PC-3 (cell line): Measurements from ENCODE around the gene TMEM132D. TPM values are rescaled to one million over a fixed set of nuclear protein-coding genes. Genes with fewer than 3 reads are reported as not detected.

ENCODE experiments used
- ATAC-seq: fragments of 200-7000 bp; cut with Tn5 transposase; 2 replicates; pipeline ENCODE4 v1.9.1; 2020; ENCODE audit warnings: mild to moderate bottlenecking, moderate library complexity
- BruUV-seq: library from RNA; stranded (reverse); fragments of 400-500 nt; replicated peaks from 2 replicates; lab custom pipeline; 2021; lab: Mats Ljungman, UMichigan
- CTCF ChIA-PET: fragments of 300-600 bp; sonication (Branson Sonifier 250); formaldehyde crosslinking; loops from one replicate; lab custom pipeline; 2022; ENCODE audit warnings: antibody characterized with exemption; lab: Charles Lee
- POLR2A ChIA-PET: fragments of 300-600 bp; sonication (Branson Sonifier 250); formaldehyde crosslinking; loops from one replicate; lab custom pipeline; 2022; ENCODE audit warnings: antibody characterized with exemption; ENCODE audit not compliant: unreplicated experiment; lab: Charles Lee
- DNase-seq: peaks from one replicate; pipeline ENCODE4 v3.0.0-alpha.2; 2015
- H2AFZ ChIP-seq: fragments of 300-600 bp; sonication (generic); 2 replicates; pipeline ENCODE4 v1.6.0; 2016; ENCODE audit warnings: antibody characterized with exemption, low read length
- H3F3A ChIP-seq: fragments of 300-600 bp; sonication (generic); one replicate; pipeline ENCODE4 v1.6.0; 2017; ENCODE audit warnings: antibody characterized with exemption, low read length, control low read depth, mild to moderate bottlenecking; ENCODE audit not compliant: unreplicated experiment
- H3K27ac ChIP-seq: fragments of 300-600 bp; sonication (generic); 2 replicates; pipeline ENCODE4 v1.5.1; 2016; ENCODE audit warnings: mild to moderate bottlenecking, low read length
- H3K27me3 ChIP-seq: fragments of 300-600 bp; sonication (generic); 2 replicates; pipeline ENCODE4 v1.6.1; 2016; ENCODE audit warnings: low read length, mixed read lengths
- H3K36me3 ChIP-seq: fragments of 300-600 bp; sonication (generic); 2 replicates; pipeline ENCODE4 v1.6.1; 2016; ENCODE audit warnings: low read depth, mixed run types, low read length, mixed read lengths
- H3K4me1 ChIP-seq: fragments of 300-600 bp; sonication (generic); 2 replicates; pipeline ENCODE4 v1.5.1; 2016; ENCODE audit warnings: low read length; ENCODE audit not compliant: insufficient read depth
- H3K4me2 ChIP-seq: fragments of 300-600 bp; sonication (generic); 2 replicates; pipeline ENCODE4 v1.6.0; 2016; ENCODE audit warnings: low read length
- H3K4me3 ChIP-seq: fragments of 300-600 bp; sonication (generic); 2 replicates; pipeline ENCODE4 v1.5.1; 2016; ENCODE audit warnings: mild to moderate bottlenecking, low read length, mixed read lengths
- H3K79me2 ChIP-seq: fragments of 300-600 bp; sonication (generic); 2 replicates; pipeline ENCODE4 v1.6.1; 2017; ENCODE audit warnings: low read length, mixed read lengths
- H3K9ac ChIP-seq: fragments of 300-600 bp; sonication (generic); 2 replicates; pipeline ENCODE4 v1.6.0; 2016; ENCODE audit warnings: mild to moderate bottlenecking, low read length
- H3K9me2 ChIP-seq: fragments of 300-600 bp; sonication (generic); replicated peaks from 2 replicates; pipeline ENCODE4 v1.6.1; 2016; ENCODE audit warnings: mixed run types, low read length, mixed read lengths
- H3K9me3 ChIP-seq: fragments of 300-600 bp; sonication (generic); 2 replicates; pipeline ENCODE4 v1.6.1; 2016; ENCODE audit warnings: low read length, mixed read lengths
- H4K20me1 ChIP-seq: fragments of 300-600 bp; sonication (generic); 2 replicates; pipeline ENCODE4 v1.6.1; 2016; ENCODE audit warnings: low read length, mixed read lengths
- EZH2 ChIP-seq: fragments of 300-600 bp; sonication (generic); IDR thresholded peaks from one replicate; pipeline ENCODE4 v1.6.1; 2017; ENCODE audit warnings: antibody characterized with exemption, mild to moderate bottlenecking, low read length; ENCODE audit not compliant: unreplicated experiment
- EZH2phosphoT487 ChIP-seq: fragments of 300-600 bp; sonication (generic); IDR thresholded peaks from 2 replicates; pipeline ENCODE4 v1.6.1; 2018; ENCODE audit warnings: mild to moderate bottlenecking, antibody characterized with exemption, low read length, borderline replicate concordance
- intact Hi-C: fragments of 100-400 bp; cut with micrococcal nuclease; formaldehyde crosslinking; loops from 2 replicates; pipeline ENCODE4 v1.9.0; 2023
- total RNA-seq: library from RNA; depleted of rRNA; stranded (reverse); fragments of >200 nt; gene quantifications from 2 replicates; pipeline ENCODE4 v1.2.3, GENCODE V29; 2014
- TF ChIP-seq, protein P1 (sequence below): fragments of 300-600 bp; sonication (generic); conservative IDR thresholded peaks from 2 replicates; pipeline ENCODE4 v1.5.1; 2017; ENCODE audit warnings: antibody characterized with exemption, low read depth, mild to moderate bottlenecking, low read length

TMEM132D gene
- total RNA-seq, 1 experiment from 2014 or later: not detected

DNA sequence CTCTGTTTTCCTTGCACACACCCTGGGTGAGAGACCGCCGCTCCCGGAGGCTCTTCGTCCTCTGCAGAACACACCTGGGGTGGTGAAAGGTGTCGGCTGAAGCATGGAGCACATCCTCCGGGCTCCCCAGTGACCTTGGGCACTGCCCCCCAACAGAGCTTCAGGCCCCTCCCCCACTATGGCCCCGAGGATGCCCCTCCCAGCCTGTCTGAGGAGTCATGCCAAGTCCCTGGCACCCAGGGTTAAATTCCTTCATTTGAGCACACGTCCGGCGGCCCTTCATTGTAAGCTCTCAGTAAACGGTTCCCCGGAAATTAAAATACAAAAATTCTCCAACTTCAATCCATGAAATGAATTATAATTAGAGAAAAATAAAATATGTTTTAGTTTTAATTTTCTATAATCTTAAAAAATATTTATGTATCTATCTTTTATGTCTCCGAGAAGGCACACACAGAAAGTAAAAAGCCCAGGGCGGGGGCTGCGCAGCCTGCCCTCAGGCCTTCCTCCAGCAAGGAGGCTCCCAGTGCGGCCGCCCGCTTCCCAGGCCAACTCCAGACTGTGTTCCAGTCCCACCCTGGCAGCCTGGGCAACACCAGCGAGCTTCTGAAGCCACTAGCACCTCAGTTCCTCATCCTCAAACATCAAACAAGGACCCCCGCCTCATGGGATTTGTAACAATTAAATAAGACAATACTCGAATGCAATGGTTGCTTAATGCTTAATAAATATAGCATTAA is 63.5 kb downstream of the TMEM132D start:
- Histone ChIP-seq H3K27ac (no peak overlapping the region), H3K79me2 (no peaks in the 10 kb centered on the region), H3K9ac (no peak overlapping the region), H3K36me3 (no peaks in the 10 kb centered on the region), H3K4me3 (no peak overlapping the region), H3K4me1 (no peaks in the 10 kb centered on the region), H4K20me1 (no peaks in the 10 kb centered on the region), H3K27me3 (peaks cover 77% of the 10 kb centered on the region), H3K4me2 (no peak overlapping the region), H3K9me2 (no peaks in the 10 kb centered on the region), H2AFZ (no peak overlapping the region), H3F3A (no peaks in the 10 kb centered on the region), H3K9me3 (no peaks in the 10 kb centered on the region)
- ChIA-PET POLR2A (no interaction called here), CTCF (no interaction called here)
- no TSS peak for BruUV-seq
- no peak for DNase-seq
- intact Hi-C loops: no loop called here
- TF ChIP-seq, protein P1, sequence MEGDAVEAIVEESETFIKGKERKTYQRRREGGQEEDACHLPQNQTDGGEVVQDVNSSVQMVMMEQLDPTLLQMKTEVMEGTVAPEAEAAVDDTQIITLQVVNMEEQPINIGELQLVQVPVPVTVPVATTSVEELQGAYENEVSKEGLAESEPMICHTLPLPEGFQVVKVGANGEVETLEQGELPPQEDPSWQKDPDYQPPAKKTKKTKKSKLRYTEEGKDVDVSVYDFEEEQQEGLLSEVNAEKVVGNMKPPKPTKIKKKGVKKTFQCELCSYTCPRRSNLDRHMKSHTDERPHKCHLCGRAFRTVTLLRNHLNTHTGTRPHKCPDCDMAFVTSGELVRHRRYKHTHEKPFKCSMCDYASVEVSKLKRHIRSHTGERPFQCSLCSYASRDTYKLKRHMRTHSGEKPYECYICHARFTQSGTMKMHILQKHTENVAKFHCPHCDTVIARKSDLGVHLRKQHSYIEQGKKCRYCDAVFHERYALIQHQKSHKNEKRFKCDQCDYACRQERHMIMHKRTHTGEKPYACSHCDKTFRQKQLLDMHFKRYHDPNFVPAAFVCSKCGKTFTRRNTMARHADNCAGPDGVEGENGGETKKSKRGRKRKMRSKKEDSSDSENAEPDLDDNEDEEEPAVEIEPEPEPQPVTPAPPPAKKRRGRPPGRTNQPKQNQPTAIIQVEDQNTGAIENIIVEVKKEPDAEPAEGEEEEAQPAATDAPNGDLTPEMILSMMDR: no peak
- no peak for TF ChIP-seq EZH2
- TF ChIP-seq EZH2phosphoT487: no peak
- ATAC-seq: no peak

DNA sequence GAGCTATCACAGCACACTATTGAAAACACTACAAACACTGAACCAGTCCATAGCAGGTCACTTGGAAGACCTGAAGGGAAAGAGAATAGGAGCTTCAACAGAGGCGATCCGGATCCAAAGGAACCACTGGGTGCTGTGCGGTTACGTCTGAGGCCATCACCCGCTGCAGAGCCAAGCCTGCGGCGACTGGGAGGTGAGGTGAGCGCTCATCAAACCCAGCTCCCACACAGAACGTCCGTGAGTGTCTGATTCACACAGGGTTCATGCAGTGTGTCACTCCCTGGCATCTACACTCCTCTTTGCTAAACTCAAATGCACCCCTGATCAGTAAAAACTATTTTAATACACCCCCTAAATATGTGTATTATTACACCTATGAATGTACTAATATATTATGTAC is 64.1 kb downstream of the TMEM132D start:
- no peak for DNase-seq
- no peaks in the 10 kb centered on the region for H3K36me3 ChIP-seq
- H3K27ac ChIP-seq: no peak overlapping the region
- H3K9me3 ChIP-seq: no peaks in the 10 kb centered on the region
- ATAC-seq: no peak
- H2AFZ ChIP-seq: no peak overlapping the region
- H3F3A ChIP-seq: no peaks in the 10 kb centered on the region
- H3K9me2 ChIP-seq: no peaks in the 10 kb centered on the region
- CTCF ChIA-PET: no interaction called here
- H3K4me2 ChIP-seq: no peak overlapping the region
- no peaks in the 10 kb centered on the region for H3K4me1 ChIP-seq
- TF ChIP-seq EZH2phosphoT487: no peak
- TF ChIP-seq EZH2: no peak
- TF ChIP-seq, protein P1: no peak
- no peak overlapping the region for H3K4me3 ChIP-seq
- peaks cover 78% of the 10 kb centered on the region for H3K27me3 ChIP-seq
- H3K79me2 ChIP-seq: no peaks in the 10 kb centered on the region
- no TSS peak for BruUV-seq
- POLR2A ChIA-PET: no interaction called here
- no peak overlapping the region for H3K9ac ChIP-seq
- intact Hi-C loops: no loop called here
- no peaks in the 10 kb centered on the region for H4K20me1 ChIP-seq

DNA sequence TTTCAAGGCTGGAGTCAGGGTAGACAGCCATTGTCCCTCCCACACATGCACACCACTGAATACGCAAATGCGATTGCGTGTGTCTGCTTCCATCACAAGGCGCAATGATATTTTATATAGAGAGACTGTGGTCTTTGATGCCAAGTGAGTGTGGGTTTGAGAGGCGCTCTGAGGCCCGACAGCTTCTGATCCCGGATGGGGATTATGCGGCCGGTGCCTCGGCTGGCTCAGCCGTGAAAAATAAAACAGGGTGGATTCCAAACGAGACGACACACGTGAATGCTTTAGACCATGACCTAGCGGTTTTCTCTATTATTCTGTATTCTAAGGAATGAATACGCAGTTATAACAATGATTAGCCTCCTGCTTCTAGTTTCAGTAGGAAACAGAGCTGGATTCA is 72.5 kb downstream of the TMEM132D start:
- ATAC-seq: no peak
- ChIA-PET CTCF (no interaction called here), POLR2A (no interaction called here)
- no peak overlapping the region for H3K27ac ChIP-seq
- H3K4me3 ChIP-seq: no peak overlapping the region
- no peak overlapping the region for H3K9ac ChIP-seq
- no peak for DNase-seq
- H2AFZ ChIP-seq: no peak overlapping the region
- TF ChIP-seq EZH2: no peak
- no peak for TF ChIP-seq EZH2phosphoT487
- TF ChIP-seq, protein P1: no peak
- intact Hi-C loops: no loop called here
- no TSS peak for BruUV-seq
- no peaks in the 10 kb centered on the region for H3F3A ChIP-seq
- H3K9me3 ChIP-seq: no peaks in the 10 kb centered on the region
- no peaks in the 10 kb centered on the region for H3K9me2 ChIP-seq
- H3K79me2 ChIP-seq: no peaks in the 10 kb centered on the region
- H3K27me3 ChIP-seq: peaks cover 81% of the 10 kb centered on the region
- no peaks in the 10 kb centered on the region for H4K20me1 ChIP-seq
- no peaks in the 10 kb centered on the region for H3K4me1 ChIP-seq
- no peak overlapping the region for H3K4me2 ChIP-seq
- H3K36me3 ChIP-seq: no peaks in the 10 kb centered on the region
